HG02852 (cell line): Measurements from ENCODE around the gene OLFM2.

ENCODE experiments used
- ATAC-seq: cut with Tn5 transposase; IDR thresholded peaks from one replicate; pipeline ENCODE4 v1.9.1; 2021; ENCODE audit warnings: mild to moderate bottlenecking, moderate library complexity; ENCODE audit not compliant: unreplicated experiment

Gene OLFM2

DNA sequence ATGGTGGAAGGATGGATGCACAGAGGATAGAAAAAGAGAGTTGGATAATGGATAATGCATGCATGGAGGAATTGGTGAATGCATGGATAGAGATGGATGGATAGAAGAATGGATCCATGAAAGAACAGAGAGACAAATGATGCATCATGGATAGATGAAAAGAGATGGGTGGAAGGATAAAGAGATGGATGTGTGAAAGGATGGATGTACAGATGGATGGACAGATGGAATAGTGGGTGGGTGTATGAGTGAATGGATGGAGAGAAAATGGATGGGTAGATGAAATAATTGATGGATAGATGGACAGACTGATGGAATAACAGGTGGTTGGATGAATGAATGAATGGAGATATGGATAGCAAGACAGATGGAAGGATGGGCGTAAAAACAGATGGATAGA lies 25.7 kb downstream of the OLFM2 start:
- no peak for ATAC-seq

DNA sequence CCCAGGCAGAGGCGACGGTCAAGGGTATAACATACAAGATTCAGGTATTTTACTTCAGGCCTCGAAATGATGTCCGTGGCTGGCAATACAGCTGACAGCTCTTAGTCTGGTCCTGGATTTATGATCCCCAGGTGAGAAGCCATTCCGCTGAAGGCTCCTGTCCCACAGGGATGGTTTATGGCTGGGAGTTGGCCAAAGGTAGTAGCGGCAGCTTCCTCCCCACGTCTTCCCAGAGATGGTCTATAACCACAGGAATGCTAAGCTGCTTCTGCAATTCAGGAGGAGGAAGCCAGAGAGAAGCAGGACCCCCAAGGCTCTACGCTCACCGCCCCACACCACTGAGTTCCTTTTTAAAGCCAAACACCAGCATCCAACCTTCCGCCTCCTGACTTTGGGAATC lies 27.1 kb downstream of the OLFM2 start:
- no peak for ATAC-seq

GRCh38 chr19:9906475-9907087 lies 29.7 kb downstream of the OLFM2 start:
- ATAC-seq, result no peak

DNA sequence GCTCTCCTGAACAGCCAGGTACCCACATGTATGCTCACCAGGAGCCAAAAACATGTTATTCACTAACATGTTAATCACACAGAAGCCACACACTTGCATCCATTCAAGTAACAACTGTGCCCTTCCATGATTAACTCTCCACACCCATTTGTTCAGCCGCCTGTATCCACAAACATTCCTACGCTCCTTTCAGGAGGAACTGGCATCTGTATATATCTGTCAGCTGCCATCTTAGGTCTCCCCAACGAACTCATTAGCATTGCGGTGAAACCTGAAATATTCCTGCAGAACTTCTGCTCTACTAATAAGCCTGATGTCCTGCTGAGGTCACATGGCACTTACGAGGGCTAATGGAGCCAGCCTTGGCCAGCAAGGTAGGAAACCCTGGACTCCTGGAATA lies 33.0 kb downstream of the OLFM2 start:
- no peak for ATAC-seq

DNA sequence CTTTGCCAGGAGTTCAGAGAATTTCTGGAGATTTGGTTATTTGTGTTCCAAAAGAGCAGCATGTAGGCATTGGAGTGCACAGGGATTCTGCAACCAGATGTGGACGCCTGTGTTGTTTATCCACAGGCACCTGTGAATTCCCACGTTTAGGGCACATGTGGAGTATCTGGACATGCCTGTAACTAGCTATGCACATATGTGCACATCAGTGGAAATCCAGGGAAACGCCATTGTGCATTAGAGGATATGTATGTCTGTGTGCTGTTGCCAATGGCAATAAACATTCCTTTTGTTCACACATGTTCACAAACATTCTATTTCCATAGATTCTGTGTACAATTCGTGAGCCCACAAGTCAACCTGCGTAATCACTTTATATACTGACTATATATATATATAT lies 34.7 kb downstream of the OLFM2 start:
- ATAC-seq, result no peak

DNA sequence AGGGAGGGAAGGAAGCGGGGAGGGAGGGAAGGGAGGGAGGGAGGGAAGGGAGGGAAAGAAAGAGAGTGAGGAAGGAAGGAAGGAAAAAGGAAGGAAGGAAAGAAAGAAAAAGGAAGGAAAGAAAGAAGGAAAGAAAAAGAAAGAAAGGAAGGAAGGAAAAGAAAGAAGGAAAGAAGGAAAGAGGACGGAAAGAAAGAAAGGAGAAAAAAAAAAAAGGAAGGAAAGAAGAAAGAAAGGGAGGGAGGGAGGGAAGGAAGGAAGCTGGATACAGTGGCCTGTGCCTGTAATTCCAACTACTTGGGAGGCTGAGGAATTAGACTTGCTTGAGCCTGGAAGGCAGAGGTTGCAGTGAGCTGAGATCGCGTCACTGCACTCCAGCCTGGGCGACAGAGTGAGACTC lies 35.3 kb downstream of the OLFM2 start:
- ATAC-seq, result no peak

DNA sequence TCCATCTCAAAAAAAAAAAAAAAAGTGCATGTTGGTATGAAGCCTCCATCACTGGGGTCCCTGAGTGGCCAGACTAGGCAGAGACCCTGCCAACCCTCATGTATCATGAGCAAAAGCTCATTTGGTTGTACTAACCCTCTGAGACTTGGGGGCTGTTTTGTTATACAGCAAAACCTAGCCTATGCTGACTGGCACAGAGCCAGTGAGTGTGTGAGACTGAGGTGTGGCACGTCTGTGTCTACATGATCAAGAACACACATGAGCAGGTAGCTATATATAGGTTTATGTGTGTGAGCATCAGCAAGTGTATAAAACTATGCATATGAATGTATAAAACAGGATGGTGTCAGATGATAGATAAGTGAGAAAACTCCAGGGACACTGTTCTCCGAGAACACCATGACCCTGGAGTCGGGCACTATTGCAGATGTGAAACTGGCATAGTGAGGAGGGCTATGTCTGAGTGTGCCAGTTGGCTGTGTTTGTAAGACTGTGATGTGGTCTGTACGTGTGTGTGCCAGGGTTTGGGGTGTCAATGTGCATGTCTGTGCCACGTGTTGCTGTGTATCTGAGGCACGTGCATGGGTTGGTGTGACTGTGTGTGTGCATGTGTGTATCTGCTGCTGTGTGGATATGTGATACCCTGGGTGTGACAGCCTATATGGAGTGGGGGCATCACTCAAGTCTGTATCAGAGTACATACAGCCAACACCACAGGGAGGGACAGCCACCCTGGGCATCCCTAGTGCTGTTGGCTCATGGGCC lies 44.5 kb downstream of the OLFM2 start:
- no peak for ATAC-seq

GRCh38 chr19:9885077-9885552 lies 51.2 kb downstream of the OLFM2 start:
- no peak for ATAC-seq

- ATAC-seq, result no peak
Observed at GRCh38 chr19:9883764-9884163, 52.6 kb downstream of the OLFM2 start.

GRCh38 chr19:9883231-9883758 lies 53.0 kb downstream of the OLFM2 start:
- ATAC-seq, result no peak

DNA sequence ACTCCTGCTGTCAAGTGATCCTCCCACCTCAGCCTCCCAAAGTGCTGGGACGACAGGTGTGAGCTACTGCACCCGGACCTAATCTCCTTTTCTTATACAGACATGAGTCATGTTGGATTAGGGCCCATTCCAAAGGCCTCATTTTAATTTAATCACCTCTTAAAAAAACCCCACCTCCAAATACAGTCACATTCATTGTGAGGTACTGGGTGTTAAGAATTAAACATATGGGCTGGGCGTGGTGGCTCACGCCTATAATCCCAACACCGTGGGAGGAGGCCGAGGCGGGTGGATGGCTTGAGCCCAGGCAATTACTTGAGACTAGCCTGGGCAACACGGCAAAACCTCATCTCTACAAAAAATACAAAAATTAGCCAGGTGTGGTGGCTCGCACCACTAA lies 54.6 kb downstream of the OLFM2 start:
- no peak for ATAC-seq

GRCh38 chr19:9878511-9879196 lies 57.7 kb downstream of the OLFM2 start:
- ATAC-seq, result no peak

GRCh38 chr19:9877780-9878510 lies 58.4 kb downstream of the OLFM2 start:
- ATAC-seq, result no peak

- ATAC-seq, result no peak
Observed at GRCh38 chr19:9875796-9876195, 60.5 kb downstream of the OLFM2 start.

GRCh38 chr19:9875031-9875627 lies 61.2 kb downstream of the OLFM2 start:
- no peak for ATAC-seq

DNA sequence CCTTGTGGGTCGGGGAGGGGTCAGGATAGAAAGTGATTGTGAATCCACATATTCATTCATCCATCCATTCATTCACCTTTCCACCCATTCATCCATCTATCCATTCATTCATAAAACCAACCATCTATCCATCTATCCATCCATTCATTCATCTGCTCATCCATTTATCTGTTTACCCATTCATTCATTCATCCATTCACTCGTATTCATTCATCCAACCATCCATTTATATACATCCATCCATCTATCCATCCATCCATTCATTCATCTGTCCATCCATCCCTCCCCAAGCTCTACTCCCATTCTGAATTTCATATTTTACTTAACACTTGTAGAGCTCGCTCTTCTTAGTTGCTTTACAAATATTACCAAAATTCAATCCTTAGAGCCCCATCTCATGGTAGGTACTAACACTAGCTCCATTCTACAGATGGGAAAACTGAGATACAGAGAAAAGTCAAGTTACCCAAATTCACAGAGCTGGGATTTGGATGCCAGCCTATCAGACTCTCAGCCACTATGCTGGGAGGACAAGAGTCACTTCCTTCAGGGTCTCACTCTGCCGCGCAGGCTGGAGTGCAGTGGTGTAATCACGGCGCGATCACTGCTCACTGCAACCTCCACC lies 63.6 kb downstream of the OLFM2 start:
- no peak for ATAC-seq

- ATAC-seq, result no peak
Observed at GRCh38 chr19:9871626-9872338, 64.5 kb downstream of the OLFM2 start.

DNA sequence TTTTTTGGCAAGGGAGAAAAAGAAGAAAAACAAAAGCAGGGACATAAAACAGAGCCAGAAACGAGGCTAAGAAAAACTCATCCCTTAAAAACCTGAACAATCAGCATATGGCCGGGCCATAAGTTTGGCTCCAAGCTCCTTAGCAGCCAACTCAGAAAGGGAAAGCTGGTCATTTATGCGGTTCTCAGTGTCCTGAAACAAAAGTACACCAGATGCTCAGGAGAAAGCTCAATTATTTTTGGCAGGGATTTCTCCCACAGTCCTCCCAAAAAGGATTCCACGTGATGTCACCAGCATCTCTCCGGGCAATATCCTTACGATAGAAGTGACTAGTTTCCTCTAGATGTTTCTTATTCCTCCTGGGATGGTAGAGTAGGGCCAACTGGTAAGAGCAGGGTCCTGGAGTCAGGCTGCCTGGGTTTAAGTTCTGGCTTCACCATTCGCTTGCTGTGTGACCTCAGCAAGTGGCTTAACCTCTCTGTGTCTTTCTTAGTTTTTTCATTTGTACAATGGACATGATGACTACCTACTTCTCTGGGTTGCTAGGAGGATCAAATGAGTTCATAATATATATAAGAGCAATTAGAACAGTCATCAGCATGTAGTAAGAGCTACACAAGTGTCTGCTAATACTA lies 67.2 kb downstream of the OLFM2 start:
- no peak for ATAC-seq
